IPS DF 6.9 (cell line): ENCODE measurements around the gene ATM.

Experiments
- DNase-seq: peaks from one replicate; pipeline ENCODE4 v3.0.0-alpha.2; 2013; ENCODE audit warnings: low read depth, low spot score
- H3K27ac ChIP-seq: one replicate; pipeline ENCODE4 v1.5.1; 2013; ENCODE audit warnings: low read length, control low read depth
- H3K27me3 ChIP-seq: 2 replicates; pipeline ENCODE4 v1.6.1; 2013; ENCODE audit warnings: mild to moderate bottlenecking, low read length; ENCODE audit not compliant: control insufficient read depth, insufficient read depth
- H3K36me3 ChIP-seq: 2 replicates; pipeline ENCODE4 v1.6.1; 2013; ENCODE audit warnings: low read length; ENCODE audit not compliant: control insufficient read depth, insufficient read depth
- H3K4me1 ChIP-seq: 2 replicates; pipeline ENCODE4 v1.6.1; 2013; ENCODE audit warnings: low read length; ENCODE audit not compliant: control insufficient read depth, insufficient read depth
- H3K4me3 ChIP-seq: 2 replicates; pipeline ENCODE4 v1.5.1; 2013; ENCODE audit warnings: mild to moderate bottlenecking, low read length
- H3K9me3 ChIP-seq: 2 replicates; pipeline ENCODE4 v1.6.1; 2013; ENCODE audit warnings: low read length, inconsistent platforms; ENCODE audit not compliant: control insufficient read depth, insufficient read depth
- WGBS: extraction: QIAGEN DNeasy Blood & Tissue Kit; methylation state at CpG from one replicate; pipeline ENCODE4 v1.1.7; 2013; ENCODE audit warnings: mixed read lengths, missing lambda C conversion rate; ENCODE audit not compliant: insufficient read length, insufficient coverage; 5-methylcytosine and 5-hydroxymethylcytosine counted together

The ATM gene

GRCh38 chr11:108322666-108323065 lies 99.8 kb downstream of the ATM start:
- H3K27ac ChIP-seq = no peak overlapping the region
- H3K4me1 ChIP-seq = no peaks in the 10 kb centered on the region
- no peak for DNase-seq
- no CpG with 5 or more reads among the region's 3 CpGs for WGBS
- H3K36me3 ChIP-seq = no peaks in the 10 kb centered on the region; the same call in 1 of the 2 replicates
- H3K4me3 ChIP-seq = no peak overlapping the region
- H3K27me3 ChIP-seq = no peaks in the 10 kb centered on the region
- H3K9me3 ChIP-seq = no peaks in the 10 kb centered on the region

DNA sequence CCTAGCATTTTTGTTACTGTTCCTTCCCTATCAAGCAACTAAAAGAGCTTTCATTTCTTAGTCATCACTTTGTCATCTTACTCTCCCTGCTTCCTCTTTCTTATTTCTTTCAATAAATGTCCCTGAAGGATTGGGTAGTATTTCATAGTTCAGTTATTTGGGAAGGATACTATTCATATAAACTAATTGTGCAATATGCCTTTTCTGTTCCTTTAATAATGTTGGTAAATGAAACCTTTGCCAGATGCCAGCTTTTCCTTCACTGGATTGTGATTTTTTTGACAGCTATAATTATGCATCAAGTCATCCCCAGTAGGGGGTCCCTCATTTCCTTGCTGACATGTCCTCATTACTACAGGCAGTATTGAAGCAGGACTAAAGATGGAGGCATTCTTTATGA lies 101.7 kb downstream of the ATM start:
- H3K27me3 ChIP-seq = no peaks in the 10 kb centered on the region

GRCh38 chr11:108333403-108333899 lies 110.6 kb downstream of the ATM start:
- H3K36me3 ChIP-seq = peaks cover 2% of the 10 kb centered on the region; the same call in 1 of the 2 replicates
- no CpG with 5 or more reads among the region's 2 CpGs for WGBS

More for the DNA sequence above, 101.7 kb downstream of the ATM start:
- no peaks in the 10 kb centered on the region for H3K9me3 ChIP-seq
- DNase-seq = no peak
- no peak overlapping the region for H3K27ac ChIP-seq
- no peaks in the 10 kb centered on the region for H3K4me1 ChIP-seq
- no peak overlapping the region for H3K4me3 ChIP-seq
- H3K36me3 ChIP-seq = no peaks in the 10 kb centered on the region; the same call in 1 of the 2 replicates

DNA sequence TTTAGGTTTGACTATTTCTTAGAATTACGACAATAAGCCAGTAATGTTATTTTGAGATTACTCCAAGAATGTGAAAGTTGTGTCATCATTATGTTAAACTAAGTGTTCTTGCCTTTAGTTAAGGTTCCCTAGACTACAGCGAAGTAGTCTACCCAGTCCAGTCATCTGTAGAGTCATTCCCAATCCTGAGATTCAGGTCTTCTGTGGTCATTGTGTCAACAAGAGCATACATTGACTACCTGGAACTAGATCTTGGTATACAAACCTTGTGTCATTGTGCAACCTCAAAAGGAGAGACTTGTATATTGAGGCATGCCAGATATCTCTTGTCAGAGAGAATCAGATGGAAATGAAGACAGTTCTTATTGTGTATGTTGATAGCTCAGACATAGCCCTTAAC lies 115.9 kb downstream of the ATM start:
- no peak for DNase-seq
- no peaks in the 10 kb centered on the region for H3K9me3 ChIP-seq
- H3K4me1 ChIP-seq = no peaks in the 10 kb centered on the region
- no peaks in the 10 kb centered on the region for H3K36me3 ChIP-seq
- no peaks in the 10 kb centered on the region for H3K27me3 ChIP-seq
- no peak overlapping the region for H3K27ac ChIP-seq
- no peak overlapping the region for H3K4me3 ChIP-seq
- WGBS = no CpG with 5 or more reads among the region's 2 CpGs

More at GRCh38 chr11:108333403-108333899, 110.6 kb downstream of the ATM start:
- DNase-seq = no peak
- H3K27ac ChIP-seq = no peak overlapping the region
- no peak overlapping the region for H3K4me3 ChIP-seq
- H3K27me3 ChIP-seq = no peaks in the 10 kb centered on the region
- H3K9me3 ChIP-seq = no peaks in the 10 kb centered on the region
- H3K4me1 ChIP-seq = no peaks in the 10 kb centered on the region

GRCh38 chr11:108340973-108341372 lies 118.1 kb downstream of the ATM start:
- Histone ChIP-seq H3K4me1 (no peaks in the 10 kb centered on the region), H3K27ac (no peak overlapping the region), H3K4me3 (no peak overlapping the region), H3K9me3 (no peaks in the 10 kb centered on the region), H3K27me3 (no peaks in the 10 kb centered on the region), H3K36me3 (no peaks in the 10 kb centered on the region)
- no CpG with 5 or more reads among the region's 1 CpG for WGBS
- DNase-seq = no peak

DNA sequence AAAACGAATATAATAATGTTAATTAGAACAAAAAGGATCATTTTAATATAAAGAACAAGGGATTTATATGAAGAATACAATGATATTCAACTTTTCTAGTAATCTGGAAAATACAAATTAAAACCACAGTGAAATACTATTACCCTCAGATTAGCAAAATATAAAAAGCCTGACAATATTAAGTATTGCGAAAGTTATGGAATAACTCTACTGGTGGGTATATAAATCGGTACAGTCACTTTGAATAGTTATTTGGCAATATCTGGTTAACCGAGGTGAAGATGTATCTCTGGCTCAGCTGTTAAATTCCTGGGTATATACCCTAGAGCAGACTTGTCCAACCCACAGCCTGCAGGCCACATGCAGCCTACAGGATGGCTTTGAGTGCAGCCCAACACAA lies 118.8 kb downstream of the ATM start:
- DNase-seq = no peak
- H3K36me3 ChIP-seq = no peaks in the 10 kb centered on the region
- H3K9me3 ChIP-seq = no peaks in the 10 kb centered on the region
- H3K27ac ChIP-seq = no peak overlapping the region
- H3K4me1 ChIP-seq = no peaks in the 10 kb centered on the region
- H3K4me3 ChIP-seq = no peak overlapping the region
- no peaks in the 10 kb centered on the region for H3K27me3 ChIP-seq
- no CpG with 5 or more reads among the region's 4 CpGs for WGBS

DNA sequence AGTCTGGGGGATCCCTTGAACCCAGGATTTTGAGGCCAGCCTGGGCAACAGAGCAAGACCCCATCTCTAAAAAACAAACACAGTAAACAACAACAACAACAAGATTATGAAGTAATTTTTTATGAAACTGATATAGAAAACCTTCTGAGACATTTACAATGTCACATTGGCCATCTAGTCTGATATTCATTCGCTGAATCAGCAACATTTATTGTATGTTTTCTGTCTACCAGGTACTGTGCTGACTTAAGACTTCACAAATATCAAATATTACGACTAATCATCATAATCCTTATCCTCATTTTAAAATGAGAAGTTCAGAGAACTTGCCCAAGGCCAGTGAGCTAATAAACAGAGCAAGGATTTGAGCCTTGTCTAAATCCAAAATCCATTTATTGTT lies 120.8 kb downstream of the ATM start:
- no peak for DNase-seq
- Histone ChIP-seq H3K27ac (no peak overlapping the region), H3K36me3 (no peaks in the 10 kb centered on the region), H3K4me1 (no peaks in the 10 kb centered on the region), H3K27me3 (no peaks in the 10 kb centered on the region), H3K4me3 (no peak overlapping the region), H3K9me3 (no peaks in the 10 kb centered on the region)
- WGBS = no CpG with 5 or more reads among the region's 2 CpGs

GRCh38 chr11:108345767-108346166 lies 122.9 kb downstream of the ATM start:
- no peak for DNase-seq
- no peaks in the 10 kb centered on the region for H3K36me3 ChIP-seq
- H3K27me3 ChIP-seq = no peaks in the 10 kb centered on the region
- WGBS = no CpG with 5 or more reads among the region's 4 CpGs
- no peaks in the 10 kb centered on the region for H3K9me3 ChIP-seq
- H3K4me3 ChIP-seq = no peak overlapping the region
- H3K27ac ChIP-seq = no peak overlapping the region
- H3K4me1 ChIP-seq = no peaks in the 10 kb centered on the region

- no peak overlapping the region for H3K4me3 ChIP-seq
- no peaks in the 10 kb centered on the region for H3K9me3 ChIP-seq
- H3K27me3 ChIP-seq = no peaks in the 10 kb centered on the region
- no peak overlapping the region for H3K27ac ChIP-seq
- DNase-seq = no peak
- H3K36me3 ChIP-seq = peaks cover 3% of the 10 kb centered on the region; the same call in 1 of the 2 replicates
- no peaks in the 10 kb centered on the region for H3K4me1 ChIP-seq
Measured at GRCh38 chr11:108346451-108346850, 123.6 kb downstream of the ATM start.

DNA sequence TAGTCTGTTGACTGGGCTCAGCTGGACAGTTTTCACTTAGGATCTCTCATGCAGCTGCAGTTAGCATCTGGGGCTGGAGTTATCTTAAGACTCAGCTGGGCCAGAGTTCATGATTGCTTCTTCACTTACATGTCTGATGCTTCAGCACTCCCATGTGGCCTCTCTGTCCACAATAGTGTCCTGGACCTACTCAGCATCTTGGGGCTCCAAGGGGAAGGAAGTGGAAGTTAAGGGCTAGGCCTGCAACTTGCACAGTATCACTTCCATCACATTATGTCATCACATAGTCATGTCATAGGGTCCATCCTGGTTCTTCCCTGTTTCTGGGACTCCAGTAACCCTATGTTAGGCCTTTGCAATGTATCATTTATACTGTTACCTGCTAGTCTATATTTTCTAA lies 128.6 kb downstream of the ATM start:
- Histone ChIP-seq H3K27me3 (no peaks in the 10 kb centered on the region), H3K4me1 (no peaks in the 10 kb centered on the region), H3K4me3 (no peak overlapping the region), H3K27ac (no peak overlapping the region), H3K9me3 (no peaks in the 10 kb centered on the region), H3K36me3 (peaks cover 7% of the 10 kb centered on the region; the same call in 1 of the 2 replicates)
- no peak for DNase-seq

DNA sequence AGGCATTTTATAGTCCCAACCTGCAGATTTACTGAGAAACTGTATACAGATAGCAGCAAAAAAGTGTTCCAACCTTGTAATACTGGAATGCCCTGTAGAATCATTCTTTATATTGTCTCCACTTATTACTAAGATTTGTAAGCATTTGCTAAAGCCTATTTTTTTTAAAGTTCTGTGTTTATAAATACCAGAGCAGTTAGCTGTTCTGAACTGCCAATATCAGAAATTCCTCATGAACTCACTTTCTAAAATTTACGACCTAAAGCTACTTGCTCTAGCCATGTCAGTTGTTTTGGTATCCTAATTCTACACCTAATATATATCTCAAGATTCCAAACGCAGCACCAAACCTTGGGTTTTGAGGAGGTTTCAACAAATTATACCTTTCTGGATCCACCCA lies 141.3 kb downstream of the ATM start:
- H3K36me3 ChIP-seq = peaks cover 2% of the 10 kb centered on the region; the same call in 1 of the 2 replicates
- WGBS = no CpG with 5 or more reads among the region's 2 CpGs
- DNase-seq = no peak

More for the DNA sequence above, 141.3 kb downstream of the ATM start:
- no peak overlapping the region for H3K27ac ChIP-seq
- no peaks in the 10 kb centered on the region for H3K4me1 ChIP-seq
- H3K27me3 ChIP-seq = no peaks in the 10 kb centered on the region
- H3K9me3 ChIP-seq = no peaks in the 10 kb centered on the region
- H3K4me3 ChIP-seq = no peak overlapping the region
